Measurements from ENCODE around the gene HS3ST4.

HS3ST4 gene

GRCh38 chr16:26120729-26121128 lies 429.0 kb downstream of the HS3ST4 start:
- DNase-seq: no peak

GRCh38 chr16:26128296-26128695 lies 436.5 kb downstream of the HS3ST4 start:
- no peak for DNase-seq

- no peak for DNase-seq
Observed at GRCh38 chr16:26129997-26130396, 438.2 kb downstream of the HS3ST4 start.

GRCh38 chr16:26133416-26134093 lies 441.8 kb downstream of the HS3ST4 start:
- DNase-seq: no peak

- no peak for DNase-seq
Observed at GRCh38 chr16:26134588-26134987, 442.8 kb downstream of the HS3ST4 start.

GRCh38 chr16:26137956-26138355 lies 446.2 kb downstream of the HS3ST4 start:
- no peak for DNase-seq

GRCh38 chr16:26139091-26139490 lies 447.3 kb downstream of the HS3ST4 start:
- no peak for DNase-seq

GRCh38 chr16:26139884-26140283 lies 448.1 kb downstream of the HS3ST4 start:
- no peak for DNase-seq

GRCh38 chr16:26149364-26150190 lies 457.8 kb downstream of the HS3ST4 start:
- no peak for DNase-seq

GRCh38 chr16:26155221-26155620 lies 463.5 kb downstream of the HS3ST4 start:
- DNase-seq: no peak

- DNase-seq: no peak
Observed at GRCh38 chr16:26157319-26157718, 465.6 kb downstream of the HS3ST4 start.

GRCh38 chr16:26158142-26158759 lies 466.5 kb downstream of the HS3ST4 start:
- no peak for DNase-seq

GRCh38 chr16:26161461-26162180 lies 469.9 kb downstream of the HS3ST4 start:
- DNase-seq: no peak

GRCh38 chr16:26169473-26169872 lies 477.7 kb downstream of the HS3ST4 start:
- DNase-seq: no peak

- DNase-seq: no peak
Observed at GRCh38 chr16:26175944-26176343, 484.2 kb downstream of the HS3ST4 start.

- no peak for DNase-seq
Observed at GRCh38 chr16:26177438-26177837, 485.7 kb downstream of the HS3ST4 start.

GRCh38 chr16:26178298-26178697 lies 486.5 kb downstream of the HS3ST4 start:
- DNase-seq: no peak

- no peak for DNase-seq
Observed at GRCh38 chr16:26186091-26186615, 494.4 kb downstream of the HS3ST4 start.
